Measurements from ENCODE around the gene SOX18. TPM values are rescaled to one million over a fixed set of nuclear protein-coding genes. Genes with fewer than 3 reads are reported as not detected.

SOX18 gene
- total and polyA plus RNA-seq, 2 of the 8 experiments (the other 6 are each of a cell fraction or from before 2014, with no cell fraction given): 0.09 TPM; not detected in 1

- H2BK5ac ChIP-seq (ENCODE audit: low read depth, low read length): 0 out of 2 replicates have a peak overlapping the region, but pooled peaks have one; percentile 18
- H3K79me1 ChIP-seq (ENCODE audit: low read depth, low read length): no peaks in the 10 kb centered on the region
- H4K20me1 ChIP-seq (replicated peaks in 1 of 2; ENCODE audit: control insufficient read depth in 1 of 2, insufficient read depth in 2 of 2, low read length in 2 of 2): no peaks in the 10 kb centered on the region
- H4K91ac ChIP-seq (replicated peaks; ENCODE audit: insufficient read length, low read length): no peak overlapping the region
- H3K27me3 ChIP-seq (replicated peaks in 1 of 4; ENCODE audit: control insufficient read depth in 3 of 4, extremely low read depth in 1 of 4, insufficient read depth in 3 of 4, low read length in 3 of 4): peaks cover 6 to 55% (median 42%) of the 10 kb centered on the region in 4 experiments
- no peak overlapping the region for H3K4ac ChIP-seq (replicated peaks; ENCODE audit: insufficient read length, low read depth, low read length)
- no peak overlapping the region for H2BK20ac ChIP-seq (ENCODE audit: low read length)
- no peak overlapping the region for H2AFZ ChIP-seq (ENCODE audit: low read length)
- no peak overlapping the region for H3K23ac ChIP-seq (ENCODE audit: insufficient read length)
- H3K36me3 ChIP-seq (ENCODE audit: control insufficient read depth in 2 of 4, insufficient read depth in 4 of 4, low read length in 3 of 4): no peaks in the 10 kb centered on the region
- H3K9ac ChIP-seq (replicated peaks in 1 of 4; ENCODE audit: extremely low read depth in 1 of 4, low read depth in 3 of 4, low read length in 3 of 4): no peak overlapping the region
- H2BK12ac ChIP-seq (ENCODE audit: low read depth, low read length): no peak overlapping the region
- no peak for DNase-seq (ENCODE audit: low read depth in 1 of 2, low spot score in 2 of 2)
- ChIA-PET POLR2A (ENCODE audit: partially characterized antibody) (interaction anchor here (1.1 kb wide), 1 partner anchor 11 kb away, joined by 3 read pairs; no protein-coding TSS in a partner anchor), CTCF (ENCODE audit: partially characterized antibody) (interaction anchor here (1.0 to 13.0 kb wide), 10 partner anchors 10 to 102 kb away, joined by 3 to 144 read pairs (median 6); partner anchors contain the start of genes PRPF6, SAMD10, SOX18 and TCEA2)
- H3K56ac ChIP-seq (replicated peaks; ENCODE audit: insufficient read length, low read depth, low read length): no peak overlapping the region
- no peak overlapping the region for H4K8ac ChIP-seq (ENCODE audit: extremely low read depth, insufficient read depth, low read length)
- H3K9me3 ChIP-seq (ENCODE audit: insufficient read depth in 2 of 2, low read depth in 1 of 2, low read length in 1 of 2): no peaks in the 10 kb centered on the region
- no peak overlapping the region for H3K4me3 ChIP-seq (ENCODE audit: extremely low read depth in 1 of 4, insufficient read depth in 2 of 4, low read depth in 3 of 4, low read length in 4 of 4)
- WGBS, 2 experiments (ENCODE audit: extremely low coverage in 1 of 2, insufficient coverage in 1 of 2, insufficient read length in 1 of 2, insufficient replicate concordance in 2 of 2, low coverage in 1 of 2, low lambda C conversion rate in 2 of 2, missing lambda C conversion rate in 1 of 2): 91% methylated on average over 6 of the region's 6 CpGs; no CpG with 5 or more reads in 1 of the 2 experiments
- H3K79me2 ChIP-seq (ENCODE audit: control insufficient read depth in 1 of 2, insufficient read depth in 2 of 2, low read length in 2 of 2): no peaks in the 10 kb centered on the region
- no peak overlapping the region for H3K14ac ChIP-seq (ENCODE audit: insufficient read length)
- no peak overlapping the region for H2BK15ac ChIP-seq (ENCODE audit: low read length)
- H4K5ac ChIP-seq (ENCODE audit: insufficient read length, low read depth, low read length): no peak overlapping the region
- H3K4me1 ChIP-seq (replicated peaks in 1 of 4; ENCODE audit: control insufficient read depth in 3 of 4, insufficient read depth in 4 of 4, low read length in 3 of 4): peaks cover 0 to 38% (median 20%) of the 10 kb centered on the region in 4 experiments; a peak in 6 of 7 replicates
- FAIRE-seq: no peak
- H3K18ac ChIP-seq (ENCODE audit: extremely low read depth, low read length): no peak overlapping the region
- H3K4me2 ChIP-seq (ENCODE audit: insufficient read depth in 1 of 2, low read depth in 2 of 2, low read length in 2 of 2): no peak overlapping the region
- H3K23me2 ChIP-seq (ENCODE audit: low read depth, low read length): peaks cover 22% of the 10 kb centered on the region; the same call in 1 of the 2 replicates
- H2BK120ac ChIP-seq (replicated peaks; ENCODE audit: low read depth, low read length): no peak overlapping the region
- no peak overlapping the region for H2AK5ac ChIP-seq (ENCODE audit: low read depth, low read length)
- H3K27ac ChIP-seq (ENCODE audit: low read depth, low read length): no peak overlapping the region
- TF ChIP-seq EP300 (IDR thresholded peaks at IDR 0.05; ENCODE audit: borderline replicate concordance in 1 of 2, low read depth in 2 of 2, low read length in 2 of 2): no peak
- no peak for TF ChIP-seq BCL11A (IDR thresholded peaks at IDR 0.05; ENCODE audit: low read depth in 2 of 2, low read length in 2 of 2)
- TF ChIP-seq, protein P1, sequence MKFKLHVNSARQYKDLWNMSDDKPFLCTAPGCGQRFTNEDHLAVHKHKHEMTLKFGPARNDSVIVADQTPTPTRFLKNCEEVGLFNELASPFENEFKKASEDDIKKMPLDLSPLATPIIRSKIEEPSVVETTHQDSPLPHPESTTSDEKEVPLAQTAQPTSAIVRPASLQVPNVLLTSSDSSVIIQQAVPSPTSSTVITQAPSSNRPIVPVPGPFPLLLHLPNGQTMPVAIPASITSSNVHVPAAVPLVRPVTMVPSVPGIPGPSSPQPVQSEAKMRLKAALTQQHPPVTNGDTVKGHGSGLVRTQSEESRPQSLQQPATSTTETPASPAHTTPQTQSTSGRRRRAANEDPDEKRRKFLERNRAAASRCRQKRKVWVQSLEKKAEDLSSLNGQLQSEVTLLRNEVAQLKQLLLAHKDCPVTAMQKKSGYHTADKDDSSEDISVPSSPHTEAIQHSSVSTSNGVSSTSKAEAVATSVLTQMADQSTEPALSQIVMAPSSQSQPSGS (IDR thresholded peaks at IDR 0.05; ENCODE audit: low read length): no peak
- no peak for TF ChIP-seq SIN3A (conservative IDR thresholded peaks at IDR 0.05 in 1 of 2, IDR thresholded peaks at IDR 0.05 in 1 of 2; ENCODE audit: low read depth in 1 of 2, low read length in 2 of 2)
- TF ChIP-seq KDM4A (IDR thresholded peaks at IDR 0.05; ENCODE audit: low read depth, low read length, severe bottlenecking): no peak
- no peak for TF ChIP-seq ASH2L (IDR thresholded peaks at IDR 0.05; ENCODE audit: low read length)
- TF ChIP-seq CTBP2 (IDR thresholded peaks at IDR 0.05; ENCODE audit: borderline replicate concordance, insufficient read depth, insufficient read length, low read length): no peak
- TF ChIP-seq NANOG (IDR thresholded peaks at IDR 0.05; ENCODE audit: insufficient read depth, low read depth, low read length, poor library complexity, severe bottlenecking): no peak
- TF ChIP-seq HDAC2 (IDR thresholded peaks at IDR 0.05; ENCODE audit: borderline replicate concordance in 1 of 2, low read depth in 2 of 2, low read length in 2 of 2): no peak
- no peak for TF ChIP-seq BACH1 (IDR thresholded peaks at IDR 0.05; ENCODE audit: low read length)
- no peak for TF ChIP-seq CREB1 (IDR thresholded peaks at IDR 0.05)
Observed at GRCh38 chr20:64081624-64081964, 32.2 kb upstream of the SOX18 start.

Measured in H1 (cell line).